Gastroesophageal sphincter (tissue), 3 donors: ENCODE measurements around the gene PSMG3.

Experiments used
- CTCF ChIP-seq, 4 experiments: fragments of 200-600 bp in 2 of 4; fragments of 450-650 bp in 2 of 4; sonication (generic) in 1 of 4; IDR thresholded peaks; one replicate each; pipeline ENCODE4 v1.5.1; 2017 to 2019; ENCODE audit warnings: antibody characterized with exemption in 4 of 4, mild to moderate bottlenecking in 2 of 4, moderate library complexity in 2 of 4
- POLR2A ChIP-seq, 2 donors: fragments of 450-650 bp; IDR thresholded peaks; one replicate each; pipeline ENCODE4 v1.6.1; 2017; ENCODE audit warnings: antibody characterized with exemption in 2 of 2, mild to moderate bottlenecking in 2 of 2, moderate library complexity in 1 of 2
- POLR2AphosphoS5 ChIP-seq: sonication (generic); formaldehyde crosslinking; IDR thresholded peaks from one replicate; pipeline ENCODE4 v1.6.1; 2017; ENCODE audit warnings: antibody characterized with exemption

DNA sequence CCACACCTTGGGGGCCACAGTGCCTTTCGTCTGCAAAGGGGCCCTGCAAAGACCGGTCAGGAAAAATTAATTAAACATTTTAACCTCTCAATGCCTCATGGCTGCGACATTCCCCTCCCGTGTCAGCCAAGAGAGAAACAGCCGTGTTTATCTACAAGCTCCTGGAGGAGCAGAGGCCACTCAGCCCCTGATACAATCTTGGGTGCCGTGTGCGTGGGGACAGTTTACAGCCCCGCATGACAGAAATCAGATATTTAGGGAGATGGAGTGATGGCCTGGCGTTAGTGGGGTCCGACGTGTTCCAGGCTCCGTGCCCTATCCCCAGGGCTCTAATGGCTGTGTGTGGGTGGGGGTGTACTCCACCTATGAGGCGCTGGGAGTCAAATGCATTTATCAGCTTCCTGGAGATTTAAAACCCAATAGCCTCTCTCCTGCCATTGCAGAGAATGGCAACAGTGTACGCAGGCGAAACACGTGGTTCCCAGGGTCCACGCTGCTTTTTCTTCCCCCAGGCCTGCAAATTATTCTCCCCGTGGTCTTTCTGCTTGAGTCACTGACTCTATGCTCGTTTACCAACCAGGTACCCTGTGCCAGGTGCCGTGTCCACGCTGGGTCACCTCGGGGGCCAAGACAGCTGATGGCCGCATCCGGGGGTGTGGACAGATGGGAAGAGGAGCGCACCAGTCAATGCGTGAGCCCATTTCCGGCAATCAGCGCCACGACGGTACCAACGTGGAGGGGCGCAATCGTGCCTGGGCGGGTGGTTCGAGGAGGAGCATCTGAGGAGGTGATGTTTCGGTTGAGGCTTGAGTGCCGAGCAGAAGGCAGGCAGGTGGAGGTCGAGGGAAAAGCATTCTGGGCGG, 26.6 kb upstream of the PSMG3 start:
- TF ChIP-seq CTCF (IDR thresholded peaks at IDR 0.05) (no peak), POLR2AphosphoS5 (no peak), POLR2A (IDR thresholded peaks at IDR 0.05) (no peak)
